Hepatocyte (in vitro differentiated cells): ENCODE measurements around the gene QRFP.
"Not testable (repeated sequence)": the region's sequence is repeated elsewhere in the genome, so short reads cannot be mapped to it uniquely, and the experiment has no call there.

Experiments used
- CTCF ChIP-seq: fragments of 200-600 bp; sonication (generic); IDR thresholded peaks from 2 replicates; pipeline ENCODE4 v1.5.1; 2016; ENCODE audit warnings: antibody characterized with exemption, mild to moderate bottlenecking; ENCODE audit not compliant: poor library complexity
- EZH2phosphoT487 ChIP-seq: fragments of 200-600 bp; sonication (generic); IDR thresholded peaks from one replicate; pipeline ENCODE4 v1.6.1; 2018; ENCODE audit warnings: antibody characterized with exemption, mild to moderate bottlenecking, low read depth, moderate library complexity; ENCODE audit not compliant: unreplicated experiment, severe bottlenecking

- not testable (repeated sequence) for TF ChIP-seq CTCF, EZH2phosphoT487
These were observed 13.4 kb upstream of the QRFP start for GRCh38 chr9:130910041-130910440.
